Osteoblast (primary cell): Measurements from ENCODE around the gene RBM4. TPM values are rescaled to one million over a fixed set of nuclear protein-coding genes. Genes with fewer than 3 reads are reported as not detected.

ENCODE experiments used
- DNase-seq: peaks from one replicate; pipeline ENCODE4 v3.0.0; 2011; ENCODE audit warnings: low spot score, mixed read lengths; ENCODE audit not compliant: insufficient read length; ENCODE audit errors: missing footprints
- H2AFZ ChIP-seq: 2 replicates; pipeline ENCODE4 v1.6.0; 2011; ENCODE audit warnings: mild to moderate bottlenecking, low read length
- H3K27ac ChIP-seq: 2 replicates; pipeline ENCODE4 v1.5.1; 2011; ENCODE audit warnings: mild to moderate bottlenecking, low read depth, low read length, moderate library complexity
- H3K27me3 ChIP-seq: 2 replicates; pipeline ENCODE4 v1.6.0; 2012; ENCODE audit warnings: mild to moderate bottlenecking, control low read depth, inconsistent platforms, low read length, moderate library complexity; ENCODE audit not compliant: insufficient read depth
- H3K36me3 ChIP-seq: 2 replicates; pipeline ENCODE4 v1.5.1; 2011; ENCODE audit warnings: mild to moderate bottlenecking, low read length, control low read depth, moderate library complexity; ENCODE audit not compliant: insufficient read depth
- H3K4me1 ChIP-seq: 2 replicates; pipeline ENCODE4 v1.5.1; 2011; ENCODE audit warnings: mild to moderate bottlenecking, low read length, control low read depth, moderate library complexity; ENCODE audit not compliant: insufficient read depth
- H3K4me2 ChIP-seq: 2 replicates; pipeline ENCODE4 v1.6.0; 2011; ENCODE audit warnings: mild to moderate bottlenecking, low read length; ENCODE audit not compliant: insufficient read depth
- H3K4me3 ChIP-seq: fragments of 200-600 bp; sonication (generic); 3 replicates; pipeline ENCODE4 v1.5.1; 2012; ENCODE audit warnings: mild to moderate bottlenecking, low read length, inconsistent platforms; ENCODE audit not compliant: insufficient read depth
- H3K79me2 ChIP-seq: 2 replicates; pipeline ENCODE4 v1.6.0; 2012; ENCODE audit warnings: mild to moderate bottlenecking, low read length, control low read depth, inconsistent platforms; ENCODE audit not compliant: insufficient read depth
- H3K9me3 ChIP-seq: 2 replicates; pipeline ENCODE4 v1.5.1; 2011; ENCODE audit warnings: low read depth, low read length, control low read depth
- H4K20me1 ChIP-seq: 2 replicates; pipeline ENCODE4 v1.6.0; 2012; ENCODE audit warnings: mild to moderate bottlenecking, low read length, control low read depth; ENCODE audit not compliant: insufficient read depth
- CTCF ChIP-seq: IDR thresholded peaks from 2 replicates; pipeline ENCODE4 v1.5.1; 2011; ENCODE audit warnings: mild to moderate bottlenecking, low read depth, low read length, moderate library complexity; ENCODE audit errors: extremely low read depth
- total RNA-seq: library from RNA; depleted of rRNA; stranded (reverse); fragments of >200 nt; gene quantifications from 2 replicates; pipeline ENCODE4 v1.2.3, GENCODE V29; 2012

RBM4 gene
- total RNA-seq, 1 donor = 84.0 TPM

- H4K20me1 ChIP-seq = no peaks in the 10 kb centered on the region
- peak within 1 kb of the TSS; percentile 96 for H2AFZ ChIP-seq
- DNase-seq = peak; percentile 100
- H3K27me3 ChIP-seq = no peaks in the 10 kb centered on the region
- peak within 1 kb of the TSS; percentile 94 for H3K4me2 ChIP-seq
- H3K4me1 ChIP-seq = peaks cover 24% of the 10 kb centered on the region
- peak within 1 kb of the TSS; percentile 91 for H3K4me3 ChIP-seq
- H3K27ac ChIP-seq = peak within 1 kb of the TSS; percentile 75
- H3K79me2 ChIP-seq = peaks cover 31% of the 10 kb centered on the region
- H3K9me3 ChIP-seq = no peaks in the 10 kb centered on the region
- TF ChIP-seq CTCF = peak; percentile 55
- H3K36me3 ChIP-seq = no peaks in the 10 kb centered on the region
Observed at GRCh38 chr11:66592457-66593302, 45.8 kb upstream of the RBM4 start, which contains the start of the genes CCDC87 and CCS. CCDC87 (minus strand) TSS chr11:66593063; CDS start chr11:66593015, 48 bp downstream. CCS (plus strand) TSS chr11:66593185; CDS start chr11:66593262, 77 bp downstream.

- peak overlapping the region; percentile 75 for H3K27ac ChIP-seq
- no peaks in the 10 kb centered on the region for H3K9me3 ChIP-seq
- H4K20me1 ChIP-seq = no peaks in the 10 kb centered on the region
- H3K27me3 ChIP-seq = no peaks in the 10 kb centered on the region
- peaks cover 24% of the 10 kb centered on the region for H3K4me1 ChIP-seq
- DNase-seq = no peak
- no peaks in the 10 kb centered on the region for H3K36me3 ChIP-seq
- H3K79me2 ChIP-seq = peaks cover 34% of the 10 kb centered on the region
- peak overlapping the region; percentile 89 for H2AFZ ChIP-seq
- H3K4me3 ChIP-seq = peak overlapping the region; percentile 91
- TF ChIP-seq CTCF = no peak
- H3K4me2 ChIP-seq = peak overlapping the region; percentile 94
Observed at GRCh38 chr11:66593303-66593635, 45.2 kb upstream of the RBM4 start.

- Histone ChIP-seq H3K27ac (peak overlapping the region; percentile 75), H4K20me1 (no peaks in the 10 kb centered on the region), H3K27me3 (no peaks in the 10 kb centered on the region), H3K4me3 (peak overlapping the region; percentile 91), H3K4me1 (peaks cover 24% of the 10 kb centered on the region), H3K9me3 (no peaks in the 10 kb centered on the region), H3K36me3 (no peaks in the 10 kb centered on the region), H3K79me2 (peaks cover 37% of the 10 kb centered on the region), H3K4me2 (peak overlapping the region; percentile 94), H2AFZ (peak overlapping the region; percentile 89)
- DNase-seq = no peak
- TF ChIP-seq CTCF = no peak
Observed at GRCh38 chr11:66593650-66594049, 44.9 kb upstream of the RBM4 start.

- H3K4me2 ChIP-seq = peak overlapping the region; percentile 62
Observed at GRCh38 chr11:66595245-66595904, 43.1 kb upstream of the RBM4 start.

More at GRCh38 chr11:66595245-66595904, 43.1 kb upstream of the RBM4 start:
- Histone ChIP-seq H3K4me3 (peak overlapping the region; percentile 37), H3K4me1 (peaks cover 32% of the 10 kb centered on the region), H3K27ac (peak overlapping the region; percentile 68), H4K20me1 (peaks cover 7% of the 10 kb centered on the region), H3K9me3 (no peaks in the 10 kb centered on the region), H3K79me2 (peaks cover 43% of the 10 kb centered on the region), H3K27me3 (no peaks in the 10 kb centered on the region), H2AFZ (peak overlapping the region; percentile 47), H3K36me3 (peaks cover 11% of the 10 kb centered on the region)
- TF ChIP-seq CTCF = no peak
- peak; percentile 95 for DNase-seq
